ENCODE measurements around the gene ASPSCR1.

Gene ASPSCR1

DNA sequence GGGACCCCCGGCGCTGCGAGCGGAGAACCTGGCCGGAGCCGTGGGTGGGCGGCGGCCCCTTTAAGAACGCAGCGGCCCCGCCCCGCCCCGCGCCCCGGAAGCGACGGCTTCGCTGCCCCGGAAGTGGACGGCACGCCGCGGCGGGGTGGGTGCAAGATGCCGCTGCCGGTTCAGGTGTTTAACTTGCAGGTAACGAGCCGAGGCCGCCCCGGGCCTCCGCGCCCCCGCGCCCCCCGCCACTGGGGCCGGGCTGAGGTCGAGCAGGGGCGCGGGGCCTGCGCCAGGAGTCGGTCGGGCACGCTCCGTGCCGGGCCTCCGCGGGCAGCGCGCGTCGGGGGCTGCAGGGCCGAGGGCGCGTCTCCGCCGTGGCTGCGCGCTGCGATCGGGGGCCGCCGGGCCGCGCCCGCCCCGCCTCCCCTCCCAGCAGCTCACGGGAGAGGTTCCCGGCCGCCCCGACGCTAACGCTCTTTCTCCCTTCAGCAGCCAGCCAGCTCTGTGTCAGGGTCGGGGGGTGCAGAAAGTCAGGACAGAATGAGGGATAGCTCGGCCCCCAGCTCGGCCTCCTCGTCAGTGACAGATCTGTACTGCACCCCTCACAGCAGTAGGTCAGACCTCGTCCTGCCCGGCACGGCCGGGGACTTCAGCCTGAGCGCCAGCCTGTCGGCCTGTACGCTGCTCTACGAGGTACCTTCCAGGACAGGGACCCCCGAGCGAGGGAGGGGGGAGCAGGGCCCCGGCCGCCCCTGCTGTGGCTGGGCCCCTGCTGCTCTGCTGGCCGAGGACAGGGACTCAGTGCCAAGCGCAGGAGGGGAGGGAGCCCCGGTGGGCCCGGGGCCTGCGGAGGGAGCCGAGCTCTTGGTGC lies 74.6 kb downstream of the ASPSCR1 start, which contains the start of the genes GPS1 and RFNG:
TSS of gene GPS1 (plus strand) at position 123 of the 862 bp plus-strand sequence. CDS start at position 157, 34 bp downstream.
TSS of gene RFNG (minus strand) at position 36 of the 862 bp plus-strand sequence. CDS start 45 bp downstream, outside the sequence.
- FAIRE-seq: peak; percentile 61
- DNase-seq (ENCODE audit: insufficient read length, low spot score): peak; percentile 100

- no peak for FAIRE-seq
Measured at GRCh38 chr17:82052638-82053059, 75.2 kb downstream of the ASPSCR1 start.

GRCh38 chr17:82053130-82053529 lies 75.7 kb downstream of the ASPSCR1 start:
- DNase-seq (ENCODE audit: insufficient read length, low spot score) (no peak), FAIRE-seq (no peak)

More at GRCh38 chr17:82052638-82053059, 75.2 kb downstream of the ASPSCR1 start:
- no peak for DNase-seq (ENCODE audit: insufficient read length, low spot score)

GRCh38 chr17:82053556-82054263 lies 76.3 kb downstream of the ASPSCR1 start:
- FAIRE-seq (no peak), DNase-seq (ENCODE audit: insufficient read length, low spot score) (no peak)

DNA sequence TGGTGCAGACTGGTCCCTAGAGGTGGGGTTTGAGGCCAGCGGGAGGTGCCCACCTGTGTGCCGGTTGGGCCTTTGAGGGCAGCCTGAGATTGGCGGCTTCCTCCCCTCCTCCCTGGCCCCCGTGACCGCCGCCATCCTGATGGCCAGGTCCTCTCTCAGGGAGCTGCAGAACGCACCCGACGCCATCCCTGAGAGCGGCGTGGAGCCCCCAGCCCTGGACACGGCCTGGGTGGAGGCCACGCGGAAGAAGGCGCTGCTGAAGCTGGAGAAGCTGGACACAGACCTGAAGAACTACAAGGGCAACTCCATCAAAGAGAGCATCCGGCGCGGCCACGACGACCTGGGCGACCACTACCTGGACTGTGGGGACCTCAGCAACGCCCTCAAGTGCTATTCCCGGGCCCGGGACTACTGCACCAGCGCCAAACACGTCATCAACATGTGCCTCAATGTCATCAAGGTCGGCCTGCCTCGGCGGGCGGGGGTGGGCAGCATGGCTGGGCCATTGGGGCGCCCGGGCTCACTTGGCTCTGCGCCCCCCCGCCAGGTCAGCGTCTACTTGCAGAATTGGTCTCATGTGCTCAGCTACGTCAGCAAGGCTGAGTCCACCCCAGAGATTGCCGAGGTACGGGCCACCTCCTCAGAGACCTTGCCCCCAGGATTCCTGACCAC lies 77.1 kb downstream of the ASPSCR1 start:
- no peak for DNase-seq (ENCODE audit: insufficient read length, low spot score)
- FAIRE-seq: no peak

DNA sequence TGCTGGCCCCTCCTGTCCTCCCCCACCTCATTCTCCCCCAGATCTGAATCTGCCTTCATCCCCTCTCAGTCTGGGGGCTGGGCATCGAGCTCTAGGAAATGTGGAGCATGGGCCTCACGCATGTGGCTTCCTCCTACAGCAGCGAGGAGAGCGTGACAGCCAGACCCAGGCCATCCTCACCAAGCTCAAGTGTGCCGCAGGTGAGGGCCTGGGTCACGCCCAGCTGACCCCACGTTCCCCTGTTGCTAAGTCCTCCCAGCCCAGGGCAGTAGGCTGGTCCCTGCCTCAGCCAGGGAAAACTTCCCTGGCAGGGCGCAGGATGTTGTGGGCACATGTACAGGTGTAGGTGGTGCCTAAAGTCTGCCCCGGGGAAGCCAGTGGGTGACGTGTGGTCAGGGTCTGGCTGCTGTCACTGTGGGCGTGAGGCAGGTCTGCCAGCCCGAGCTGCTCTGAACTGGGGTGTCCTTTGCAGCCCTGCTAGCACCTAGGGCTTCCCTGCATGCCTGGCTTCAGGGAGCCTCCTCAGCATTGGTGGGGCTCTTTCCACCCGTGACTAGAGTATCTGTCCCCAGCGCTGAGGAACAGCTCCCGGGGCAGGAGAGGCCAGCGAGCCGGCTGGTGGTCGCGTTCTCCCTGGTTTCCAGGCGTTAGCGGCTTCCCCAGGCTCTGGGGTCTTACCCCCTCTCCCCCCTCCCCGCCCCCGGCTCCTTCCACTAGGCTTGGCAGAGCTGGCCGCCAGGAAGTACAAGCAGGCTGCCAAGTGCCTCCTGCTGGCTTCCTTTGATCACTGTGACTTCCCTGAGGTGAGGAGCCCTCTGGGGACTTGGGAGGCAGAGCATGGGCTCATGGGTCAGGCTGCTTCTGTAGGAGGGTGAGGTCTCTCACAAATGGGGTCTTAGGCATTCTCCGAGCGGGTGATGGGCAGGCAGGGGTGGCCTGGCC lies 77.9 kb downstream of the ASPSCR1 start:
- FAIRE-seq (no peak), DNase-seq (ENCODE audit: insufficient read length, low spot score) (no peak)

- no peak for FAIRE-seq
- no peak for DNase-seq (ENCODE audit: insufficient read length, low spot score)
Measured at GRCh38 chr17:82055965-82056728, 78.7 kb downstream of the ASPSCR1 start.

GRCh38 chr17:82056729-82057621 lies 79.5 kb downstream of the ASPSCR1 start:
- no peak for FAIRE-seq
- DNase-seq (ENCODE audit: insufficient read length, low spot score): no peak

- no peak for FAIRE-seq
Measured at GRCh38 chr17:82058230-82058854, 80.9 kb downstream of the ASPSCR1 start.

GRCh38 chr17:82058855-82059249 lies 81.4 kb downstream of the ASPSCR1 start:
- FAIRE-seq (no peak), DNase-seq (ENCODE audit: insufficient read length, low spot score) (no peak)

More at GRCh38 chr17:82058230-82058854, 80.9 kb downstream of the ASPSCR1 start:
- no peak for DNase-seq (ENCODE audit: insufficient read length, low spot score)

- no peak for FAIRE-seq
- DNase-seq (ENCODE audit: insufficient read length, low spot score): no peak
Measured at GRCh38 chr17:82059272-82060000, 82.0 kb downstream of the ASPSCR1 start.

- FAIRE-seq: no peak
- DNase-seq (ENCODE audit: insufficient read length, low spot score): no peak
Measured at GRCh38 chr17:82060001-82060380, 82.6 kb downstream of the ASPSCR1 start.

- DNase-seq (ENCODE audit: insufficient read length, low spot score) (no peak), FAIRE-seq (no peak)
Measured at GRCh38 chr17:82060614-82061013, 83.2 kb downstream of the ASPSCR1 start.

GRCh38 chr17:82061047-82061925 lies 83.9 kb downstream of the ASPSCR1 start:
- no peak for FAIRE-seq
- no peak for DNase-seq (ENCODE audit: insufficient read length, low spot score)

GRCh38 chr17:82062076-82062983 lies 84.9 kb downstream of the ASPSCR1 start:
- no peak for FAIRE-seq

More at GRCh38 chr17:82062076-82062983, 84.9 kb downstream of the ASPSCR1 start:
- no peak for DNase-seq (ENCODE audit: insufficient read length, low spot score)
